H9 (cell line): Measurements from ENCODE around the gene CPNE2. TPM values are rescaled to one million over a fixed set of nuclear protein-coding genes. Genes with fewer than 3 reads are reported as not detected.
"Not testable (repeated sequence)": the region's sequence is repeated elsewhere in the genome, so short reads cannot be mapped to it uniquely, and the experiment has no call there.

Source experiments
- DNase-seq: peaks from one replicate; pipeline ENCODE4 v3.0.0-alpha.2; 2017
- H2AFZ ChIP-seq: one replicate; pipeline ENCODE4 v1.6.1; 2013; ENCODE audit warnings: mild to moderate bottlenecking, low read length, control low read depth, moderate library complexity
- H2AK5ac ChIP-seq: 2 replicates; pipeline ENCODE4 v1.6.1; 2013; ENCODE audit warnings: low read length, control low read depth, mixed read lengths; ENCODE audit not compliant: insufficient read length
- H2BK120ac ChIP-seq: one replicate; pipeline ENCODE4 v1.6.1; 2013; ENCODE audit warnings: low read depth, mild to moderate bottlenecking, low read length, control low read depth, inconsistent platforms; ENCODE audit not compliant: poor library complexity, severe bottlenecking
- H2BK12ac ChIP-seq: 2 replicates; pipeline ENCODE4 v1.6.1; 2013; ENCODE audit warnings: low read length, control low read depth, mixed read lengths, low read depth; ENCODE audit not compliant: insufficient read length
- H2BK15ac ChIP-seq: 2 replicates; pipeline ENCODE4 v1.6.1; 2013; ENCODE audit warnings: low read depth, low read length, control low read depth
- H2BK20ac ChIP-seq: one replicate; pipeline ENCODE4 v1.6.1; 2013; ENCODE audit warnings: low read depth, mild to moderate bottlenecking, low read length, control low read depth, inconsistent platforms; ENCODE audit not compliant: poor library complexity, severe bottlenecking
- H2BK5ac ChIP-seq: 2 replicates; pipeline ENCODE4 v1.6.1; 2013; ENCODE audit warnings: low read length, control low read depth, mixed read lengths; ENCODE audit not compliant: insufficient read length
- H3K14ac ChIP-seq: 2 replicates; pipeline ENCODE4 v1.6.1; 2013; ENCODE audit warnings: low read length, control low read depth; ENCODE audit not compliant: insufficient read depth
- H3K18ac ChIP-seq: 2 replicates; pipeline ENCODE4 v1.6.1; 2013; ENCODE audit warnings: low read depth, mild to moderate bottlenecking, mixed read lengths, low read length, control low read depth; ENCODE audit not compliant: insufficient read length
- H3K23ac ChIP-seq: 2 replicates; pipeline ENCODE4 v1.6.1; 2013; ENCODE audit warnings: low read length, control low read depth, mixed read lengths, low read depth; ENCODE audit not compliant: insufficient read length
- H3K23me2 ChIP-seq: 2 replicates; pipeline ENCODE4 v1.6.1; 2013; ENCODE audit warnings: low read depth, mild to moderate bottlenecking, mixed read lengths, low read length, control low read depth; ENCODE audit not compliant: insufficient read length, poor library complexity, severe bottlenecking
- H3K27ac ChIP-seq: 2 replicates; pipeline ENCODE4 v1.5.1; 2013; ENCODE audit warnings: low read length, control low read depth, mixed read lengths, low read depth; ENCODE audit not compliant: insufficient read length
- H3K27me3 ChIP-seq: 2 replicates; pipeline ENCODE4 v1.6.1; 2013; ENCODE audit warnings: low read length, control low read depth, inconsistent platforms; ENCODE audit not compliant: insufficient read depth
- H3K4ac ChIP-seq: 2 replicates; pipeline ENCODE4 v1.6.1; 2013; ENCODE audit warnings: low read depth, mild to moderate bottlenecking, control low read depth, inconsistent platforms, low read length, moderate library complexity
- H3K4me1 ChIP-seq: 2 replicates; pipeline ENCODE4 v1.6.1; 2013; ENCODE audit warnings: low read length, control low read depth, inconsistent platforms; ENCODE audit not compliant: insufficient read depth
- H3K4me2 ChIP-seq: 2 replicates; pipeline ENCODE4 v1.6.1; 2013; ENCODE audit warnings: low read length, control low read depth, mixed read lengths; ENCODE audit not compliant: insufficient read length, insufficient read depth
- H3K56ac ChIP-seq: 2 replicates; pipeline ENCODE4 v1.6.1; 2013; ENCODE audit warnings: low read depth, mild to moderate bottlenecking, mixed read lengths, low read length, control low read depth; ENCODE audit not compliant: insufficient read length
- H3K79me1 ChIP-seq: 2 replicates; pipeline ENCODE4 v1.6.1; 2013; ENCODE audit warnings: low read depth, mild to moderate bottlenecking, moderate library complexity, low read length, control low read depth, inconsistent platforms; ENCODE audit not compliant: insufficient read depth, poor library complexity, severe bottlenecking
- H3K79me2 ChIP-seq: 2 replicates; pipeline ENCODE4 v1.6.1; 2013; ENCODE audit warnings: low read length, control low read depth, inconsistent platforms; ENCODE audit not compliant: insufficient read depth
- H3K9ac ChIP-seq: 2 replicates; pipeline ENCODE4 v1.6.1; 2013; ENCODE audit warnings: low read length, control low read depth, mixed read lengths; ENCODE audit not compliant: insufficient read length; ENCODE audit errors: extremely low read depth
- H3K9me3 ChIP-seq: one replicate; pipeline ENCODE4 v1.6.1; 2013; ENCODE audit warnings: low read depth, low read length, inconsistent platforms; ENCODE audit not compliant: control insufficient read depth
- H3T11ph ChIP-seq: one replicate; pipeline ENCODE4 v1.6.1; 2013; ENCODE audit warnings: mild to moderate bottlenecking, low read length, control low read depth, inconsistent platforms
- H4K20me1 ChIP-seq: one replicate; pipeline ENCODE4 v1.6.1; 2013; ENCODE audit not compliant: control insufficient read depth, insufficient read length, insufficient read depth
- H4K5ac ChIP-seq: 2 replicates; pipeline ENCODE4 v1.6.1; 2013; ENCODE audit warnings: low read depth, mild to moderate bottlenecking, mixed read lengths, low read length, control low read depth; ENCODE audit not compliant: insufficient read length
- H4K8ac ChIP-seq: replicated peaks from 2 replicates; pipeline ENCODE4 v1.6.1; 2013; ENCODE audit warnings: low read length, control low read depth, mixed read lengths, low read depth; ENCODE audit not compliant: insufficient read length
- H4K91ac ChIP-seq: 2 replicates; pipeline ENCODE4 v1.6.1; 2013; ENCODE audit warnings: low read depth, mild to moderate bottlenecking, moderate library complexity, mixed read lengths, low read length, control low read depth; ENCODE audit not compliant: insufficient read length
- H3K27ac Mint-ChIP-seq, 3 experiments: 2 replicates in 2 of 3; 3 replicates in 1 of 3; pipeline ENCODE4 v1.8.0; 2020 to 2021; ENCODE audit warnings: mixed read lengths in 3 of 3, mild to moderate bottlenecking in 1 of 3, moderate library complexity in 1 of 3
- H3K27me3 Mint-ChIP-seq: 2 replicates; pipeline ENCODE4 v1.8.0; 2021; ENCODE audit warnings: low read depth, mild to moderate bottlenecking, moderate library complexity, mixed read lengths
- H3K36me3 Mint-ChIP-seq, 3 experiments: 2 replicates in 2 of 3; 3 replicates in 1 of 3; pipeline ENCODE4 v1.8.0; 2020 to 2021; ENCODE audit warnings: low read depth in 3 of 3, mixed read lengths in 3 of 3; ENCODE audit not compliant: insufficient read depth in 1 of 3
- H3K4me1 Mint-ChIP-seq, 2 experiments: 2 replicates each; pipeline ENCODE4 v1.8.0; 2020; ENCODE audit warnings: mixed read lengths in 2 of 2
- H3K4me3 Mint-ChIP-seq, 2 experiments: 2 replicates in 1 of 2; 3 replicates in 1 of 2; pipeline ENCODE4 v1.8.0; 2020 to 2021; ENCODE audit warnings: mild to moderate bottlenecking in 2 of 2, mixed read lengths in 2 of 2, moderate library complexity in 1 of 2
- H3K9me3 Mint-ChIP-seq, 2 experiments: 2 replicates in 1 of 2; 3 replicates in 1 of 2; pipeline ENCODE4 v1.8.0; 2020; ENCODE audit warnings: mild to moderate bottlenecking in 2 of 2, mixed read lengths in 2 of 2, moderate library complexity in 1 of 2
- WGBS: extraction: QIAGEN DNeasy Blood & Tissue Kit; methylation state at CpG from one replicate; pipeline ENCODE4 v1.1.7; 2013; ENCODE audit warnings: missing lambda C conversion rate, low lambda C conversion rate, mixed read lengths; ENCODE audit not compliant: insufficient read length; ENCODE audit errors: extremely low coverage; 5-methylcytosine and 5-hydroxymethylcytosine counted together
- total RNA-seq: library from RNA; stranded (reverse); gene quantifications from 2 replicates; pipeline ENCODE4 v1.2.1, GENCODE V29; 2021
- TF ChIP-seq, protein P1 (sequence below): fragments of 200-600 bp; sonication (generic); conservative IDR thresholded peaks from 3 replicates; pipeline ENCODE4 v1.8.0; 2021; ENCODE audit warnings: antibody characterized with exemption, mild to moderate bottlenecking

CPNE2 gene
- total RNA-seq, 1 experiment from 2014 or later: 8.0 TPM

DNA sequence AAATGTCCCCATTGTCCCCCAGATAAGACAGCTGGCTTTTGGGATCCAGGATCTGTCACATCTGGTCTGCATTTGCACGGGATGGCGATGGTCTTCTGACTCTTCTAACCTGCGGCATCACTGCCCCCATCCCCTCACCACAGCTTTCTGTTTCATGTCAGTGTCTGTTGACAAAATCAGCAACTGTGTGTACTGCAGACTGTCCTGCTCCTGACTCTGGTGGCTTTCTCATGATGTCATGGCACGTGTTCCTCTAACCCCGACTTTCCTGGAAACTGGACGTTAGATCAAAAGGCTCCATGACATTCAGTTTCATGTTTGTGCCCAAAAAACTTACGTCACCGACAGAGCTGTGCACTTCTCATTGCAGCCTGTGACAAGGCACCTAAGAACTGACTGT is 30.1 kb upstream of the CPNE2 start:
- peaks cover 4% of the 10 kb centered on the region for H3K27me3 Mint-ChIP-seq
- no peaks in the 10 kb centered on the region for H3K79me2 ChIP-seq
- TF ChIP-seq, protein P1, sequence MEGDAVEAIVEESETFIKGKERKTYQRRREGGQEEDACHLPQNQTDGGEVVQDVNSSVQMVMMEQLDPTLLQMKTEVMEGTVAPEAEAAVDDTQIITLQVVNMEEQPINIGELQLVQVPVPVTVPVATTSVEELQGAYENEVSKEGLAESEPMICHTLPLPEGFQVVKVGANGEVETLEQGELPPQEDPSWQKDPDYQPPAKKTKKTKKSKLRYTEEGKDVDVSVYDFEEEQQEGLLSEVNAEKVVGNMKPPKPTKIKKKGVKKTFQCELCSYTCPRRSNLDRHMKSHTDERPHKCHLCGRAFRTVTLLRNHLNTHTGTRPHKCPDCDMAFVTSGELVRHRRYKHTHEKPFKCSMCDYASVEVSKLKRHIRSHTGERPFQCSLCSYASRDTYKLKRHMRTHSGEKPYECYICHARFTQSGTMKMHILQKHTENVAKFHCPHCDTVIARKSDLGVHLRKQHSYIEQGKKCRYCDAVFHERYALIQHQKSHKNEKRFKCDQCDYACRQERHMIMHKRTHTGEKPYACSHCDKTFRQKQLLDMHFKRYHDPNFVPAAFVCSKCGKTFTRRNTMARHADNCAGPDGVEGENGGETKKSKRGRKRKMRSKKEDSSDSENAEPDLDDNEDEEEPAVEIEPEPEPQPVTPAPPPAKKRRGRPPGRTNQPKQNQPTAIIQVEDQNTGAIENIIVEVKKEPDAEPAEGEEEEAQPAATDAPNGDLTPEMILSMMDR: no peak

DNA sequence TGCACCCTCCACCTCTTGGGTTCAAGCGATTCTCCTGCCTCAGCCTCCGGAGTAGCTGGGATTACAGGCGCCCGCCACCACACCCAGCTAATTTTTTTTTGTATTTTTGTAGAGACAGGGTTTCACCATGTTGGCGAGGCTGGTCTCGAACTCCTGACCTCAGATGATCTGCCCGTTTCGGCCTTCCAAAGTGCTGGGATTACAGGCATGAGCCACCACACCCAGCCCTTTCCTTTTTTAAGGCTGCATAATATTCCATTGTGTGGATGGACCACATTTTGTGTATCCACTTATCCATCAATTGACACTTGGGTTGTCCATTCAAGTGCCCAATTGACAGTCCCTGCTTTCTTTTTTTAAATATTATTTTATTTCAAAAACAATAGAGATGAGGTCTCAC is 29.2 kb upstream of the CPNE2 start:
- H3K14ac ChIP-seq, H2BK12ac ChIP-seq, H3K4me2 ChIP-seq, H3K23me2 ChIP-seq, H4K8ac ChIP-seq, H2AFZ ChIP-seq, H3K27me3 Mint-ChIP-seq, H4K91ac ChIP-seq, H2BK5ac ChIP-seq, H3K23ac ChIP-seq, H3K4ac ChIP-seq, DNase-seq, H3K36me3 Mint-ChIP-seq, H2BK20ac ChIP-seq, H3K79me2 ChIP-seq, H3K27ac ChIP-seq, H4K20me1 ChIP-seq, H3K79me1 ChIP-seq, H3K56ac ChIP-seq, H4K5ac ChIP-seq, H3K9me3 Mint-ChIP-seq, H3K4me3 Mint-ChIP-seq, H2BK120ac ChIP-seq, H3K4me1 ChIP-seq, H3K18ac ChIP-seq, H2BK15ac ChIP-seq, H3K4me1 Mint-ChIP-seq, H2AK5ac ChIP-seq, H3T11ph ChIP-seq, H3K9ac ChIP-seq, H3K27ac Mint-ChIP-seq, H3K9me3 ChIP-seq, H3K27me3 ChIP-seq: not testable (repeated sequence)
- no CpG with 5 or more reads among the region's 8 CpGs for WGBS

More for the DNA sequence above, 30.1 kb upstream of the CPNE2 start:
- H4K91ac ChIP-seq: no peak overlapping the region
- no peaks in the 10 kb centered on the region for H3K79me1 ChIP-seq
- no peak overlapping the region for H2AK5ac ChIP-seq
- no peak overlapping the region for H3K14ac ChIP-seq
- H2BK20ac ChIP-seq: no peak overlapping the region
- no peak overlapping the region for H4K5ac ChIP-seq
- H3T11ph ChIP-seq: no peak overlapping the region
- H2BK15ac ChIP-seq: no peak overlapping the region
- Mint-ChIP-seq H3K36me3 (no peaks in the 10 kb centered on the region), H3K9me3 (no peaks in the 10 kb centered on the region; a peak in 1 of 5 replicates), H3K4me1 (no peaks in the 10 kb centered on the region), H3K4me3 (no peak overlapping the region), H3K27ac (no peak overlapping the region)
- H3K23ac ChIP-seq: no peak overlapping the region
- no peak overlapping the region for H2BK120ac ChIP-seq
- DNase-seq: no peak
- H2BK12ac ChIP-seq: no peak overlapping the region
- no peaks in the 10 kb centered on the region for H3K27me3 ChIP-seq
- no peak overlapping the region for H3K4me2 ChIP-seq
- no peaks in the 10 kb centered on the region for H3K9me3 ChIP-seq
- no peaks in the 10 kb centered on the region for H3K23me2 ChIP-seq
- no peak overlapping the region for H2BK5ac ChIP-seq
- H3K4ac ChIP-seq: no peak overlapping the region
- H3K56ac ChIP-seq: no peak overlapping the region
- no peak overlapping the region for H3K18ac ChIP-seq
- H4K20me1 ChIP-seq: no peaks in the 10 kb centered on the region
- no peak overlapping the region for H2AFZ ChIP-seq
- H3K9ac ChIP-seq: no peak overlapping the region
- no peak overlapping the region for H4K8ac ChIP-seq
- no peaks in the 10 kb centered on the region for H3K4me1 ChIP-seq
- no peak overlapping the region for H3K27ac ChIP-seq
- WGBS: no CpG with 5 or more reads among the region's 8 CpGs
